Stimulated activated naive CD4-positive, alpha-beta T cell treated with Interleukin-2 at 50 U/mL for 16 hours (primary cell): ENCODE data around the gene ARHGAP26.

Experiments used
- DNase-seq: peaks from one replicate; lab custom pipeline; 2025; lab: John Stamatoyannopoulos, UW

The ARHGAP26 gene

GRCh38 chr5:142814122-142814521 lies 43.9 kb downstream of the ARHGAP26 start:
- DNase-seq: no peak

DNA sequence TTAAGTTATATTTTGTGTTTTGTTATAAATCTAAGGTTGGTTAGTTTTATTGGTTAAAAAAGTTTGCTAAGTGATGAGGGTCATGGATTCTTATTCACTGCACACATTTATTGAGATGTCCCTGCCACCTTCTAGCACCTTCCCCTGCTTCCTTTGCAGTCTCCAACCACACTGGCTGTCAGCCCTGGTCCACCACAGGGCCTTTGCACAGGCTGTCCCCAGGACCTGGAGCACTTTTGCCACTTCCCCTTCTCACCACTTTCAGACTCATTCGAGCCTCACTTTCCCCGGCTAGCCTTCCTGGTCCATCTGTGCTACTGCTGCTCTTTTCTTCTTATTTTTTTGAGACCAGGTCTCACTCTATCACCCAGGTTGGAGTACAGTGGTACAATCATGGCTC lies 45.3 kb downstream of the ARHGAP26 start:
- DNase-seq: no peak

- DNase-seq: no peak
Measured at GRCh38 chr5:142816531-142817430, 46.6 kb downstream of the ARHGAP26 start.

DNA sequence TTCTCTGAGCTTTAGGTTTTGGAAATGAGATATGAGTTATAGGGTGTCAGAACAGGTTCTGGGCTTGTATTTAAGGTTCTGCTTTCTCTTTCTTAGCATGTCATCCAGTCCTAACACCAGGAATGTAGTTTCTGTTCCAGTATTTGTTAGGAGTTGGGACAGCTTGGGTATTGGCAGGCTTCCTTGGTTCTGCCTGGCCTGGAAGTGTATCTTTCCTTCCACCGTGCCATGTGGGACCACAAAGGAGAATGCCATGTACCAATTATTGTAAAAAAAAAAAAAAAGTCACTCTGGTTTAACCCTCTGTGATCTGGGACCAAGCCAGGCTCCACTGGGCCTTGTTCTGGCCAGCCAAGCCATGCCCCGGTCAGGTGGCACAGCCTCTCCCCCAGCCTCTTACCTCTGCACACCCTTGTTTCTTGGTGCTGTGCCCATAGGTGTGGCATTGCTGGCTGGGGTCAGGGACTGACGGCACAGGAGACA lies 47.8 kb downstream of the ARHGAP26 start:
- no peak for DNase-seq

GRCh38 chr5:142819292-142819691 lies 49.1 kb downstream of the ARHGAP26 start:
- no peak for DNase-seq

DNA sequence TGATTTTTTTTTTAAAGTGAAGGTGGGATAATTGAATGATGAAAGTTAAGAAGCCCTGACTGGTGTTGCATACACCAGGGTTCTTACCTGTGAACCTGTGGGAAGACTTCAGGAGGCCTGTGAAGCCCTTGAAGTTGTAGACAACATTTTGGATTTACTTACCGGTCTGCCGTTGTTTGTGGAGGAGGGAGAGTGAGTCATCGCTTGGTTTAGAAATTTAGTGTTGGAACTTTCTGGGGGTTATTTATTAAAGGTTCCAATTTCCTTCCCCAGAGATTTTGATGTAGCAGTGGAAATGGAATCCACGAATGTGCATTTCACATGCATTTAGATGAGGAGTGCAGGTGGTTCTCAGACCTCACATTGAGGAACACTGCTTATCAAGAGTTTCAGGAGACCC lies 49.6 kb downstream of the ARHGAP26 start:
- no peak for DNase-seq

DNA sequence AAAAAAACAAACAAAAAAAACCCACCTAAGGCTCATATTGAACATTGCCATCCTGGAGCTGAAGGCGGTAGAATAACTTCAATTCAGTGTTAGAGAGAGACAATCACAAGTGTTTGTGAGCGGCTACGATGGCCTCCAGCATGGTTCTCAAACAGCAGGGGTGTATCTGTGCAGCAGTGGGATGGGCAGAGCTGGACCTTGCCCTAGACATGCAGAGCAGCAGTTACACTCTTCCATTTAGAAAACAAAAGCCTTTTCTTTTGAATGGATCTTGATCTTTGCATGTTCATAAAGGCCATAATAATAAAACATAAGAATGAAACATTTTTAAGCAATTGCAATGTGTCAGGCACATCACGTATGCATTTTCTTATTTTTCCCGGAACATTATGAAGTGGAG lies 50.3 kb downstream of the ARHGAP26 start:
- no peak for DNase-seq

- no peak for DNase-seq
Measured at GRCh38 chr5:142821034-142821732, 51.0 kb downstream of the ARHGAP26 start.

- no peak for DNase-seq
Measured at GRCh38 chr5:142821733-142822487, 51.7 kb downstream of the ARHGAP26 start.

GRCh38 chr5:142823126-142823525 lies 52.9 kb downstream of the ARHGAP26 start:
- no peak for DNase-seq

- no peak for DNase-seq
Measured at GRCh38 chr5:142823806-142824205, 53.6 kb downstream of the ARHGAP26 start.

DNA sequence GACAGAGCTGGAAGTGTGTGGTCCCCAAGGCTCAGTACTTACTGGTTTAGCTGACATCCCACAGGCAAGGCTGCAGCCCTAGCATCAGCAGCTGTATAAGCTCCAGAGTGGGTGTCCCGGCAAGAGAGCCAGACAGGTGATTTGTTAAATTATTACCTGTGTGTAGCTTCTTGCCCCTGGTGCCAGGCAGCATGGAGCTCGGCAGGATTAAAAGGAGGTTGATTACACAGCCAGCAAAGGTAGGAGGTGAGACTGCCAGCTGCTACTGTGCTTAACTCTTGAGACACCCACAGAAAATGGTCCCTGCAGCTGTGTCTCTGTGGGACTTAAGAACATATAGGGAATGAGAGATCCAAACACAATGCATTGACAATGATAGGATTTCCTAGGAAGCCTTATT lies 54.2 kb downstream of the ARHGAP26 start:
- DNase-seq: no peak

DNA sequence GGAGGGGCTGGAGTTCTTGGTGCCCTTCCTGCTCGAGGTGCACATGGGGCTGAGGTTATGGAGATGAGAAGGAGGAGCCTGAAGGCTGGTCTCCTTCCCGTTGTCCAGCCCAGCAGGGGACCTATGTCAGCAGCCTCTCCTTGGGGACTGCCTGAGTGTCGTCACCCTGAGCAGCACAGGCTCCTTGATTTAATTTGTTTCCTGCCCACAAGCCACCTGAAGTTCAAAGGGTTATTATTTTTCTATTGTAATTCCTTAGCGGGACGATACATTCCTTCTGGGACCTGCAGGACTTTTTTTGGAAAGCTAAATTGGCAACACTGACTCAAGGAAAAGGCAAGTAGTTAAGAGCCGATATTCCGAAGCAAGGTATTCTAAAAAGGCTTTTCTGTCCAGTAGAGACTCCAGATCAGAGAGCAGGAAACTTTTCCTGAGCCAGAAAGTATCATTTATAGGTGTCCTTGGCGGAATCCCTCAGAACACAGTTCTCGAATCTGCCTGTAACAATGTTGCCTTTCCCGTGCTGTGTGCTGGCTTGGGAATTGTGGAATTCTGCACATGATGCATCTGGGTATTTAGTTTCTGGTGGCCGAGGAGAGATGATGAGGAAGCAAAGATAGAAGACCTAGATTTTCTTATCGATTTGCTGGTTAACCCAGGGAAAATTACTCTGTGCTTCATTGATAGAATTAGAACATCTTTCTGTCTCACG lies 55.4 kb downstream of the ARHGAP26 start:
- DNase-seq: no peak

DNA sequence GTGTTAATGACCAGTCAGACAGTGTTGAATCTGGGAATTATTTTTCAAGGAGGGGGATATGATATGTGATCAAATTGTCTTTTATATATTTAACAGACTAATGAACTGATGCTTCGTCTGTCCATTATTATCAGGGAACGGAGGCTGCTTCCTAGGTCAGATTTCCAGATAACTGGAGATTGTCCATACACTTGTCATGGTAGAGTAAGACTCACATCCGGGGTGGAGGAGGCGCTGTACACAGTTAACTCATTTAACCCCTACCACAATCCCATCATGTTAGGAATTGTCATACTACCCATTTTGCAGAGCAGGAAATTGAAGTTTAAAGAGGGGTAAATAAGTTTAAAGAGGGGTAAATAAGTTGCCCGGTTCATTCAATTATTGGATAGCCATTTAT lies 55.9 kb downstream of the ARHGAP26 start:
- no peak for DNase-seq

- DNase-seq: no peak
Measured at GRCh38 chr5:142826741-142827492, 56.7 kb downstream of the ARHGAP26 start.

DNA sequence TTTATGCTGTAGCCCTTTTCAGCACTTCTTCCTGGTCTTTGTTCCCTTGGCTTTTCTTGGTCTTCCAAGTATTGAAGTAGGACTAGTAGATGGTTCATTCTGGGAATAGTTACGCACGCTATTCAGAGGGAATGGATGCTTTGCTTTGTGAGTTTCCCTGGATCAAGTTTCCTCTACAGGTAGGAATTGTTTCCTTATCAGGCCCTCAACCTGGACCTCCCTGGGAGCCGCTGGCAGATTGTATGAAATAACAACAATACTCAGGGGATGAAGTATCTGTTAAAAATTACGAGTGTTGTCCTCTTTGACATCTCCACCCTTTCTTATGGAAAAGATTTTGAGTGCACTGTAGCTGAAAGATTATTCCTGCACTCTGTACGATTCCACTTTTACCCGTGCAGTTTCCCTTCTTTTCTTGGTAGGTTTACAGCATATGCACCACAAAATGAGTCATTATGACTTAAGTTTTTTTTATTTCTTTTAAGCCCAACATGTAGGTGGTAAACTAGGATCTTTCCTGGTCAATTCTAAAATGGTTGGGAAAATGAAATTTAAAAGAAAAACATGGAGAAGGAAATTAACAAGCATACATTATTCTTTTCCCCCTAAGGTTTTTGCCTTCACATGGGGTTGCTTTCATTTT lies 57.9 kb downstream of the ARHGAP26 start:
- no peak for DNase-seq

DNA sequence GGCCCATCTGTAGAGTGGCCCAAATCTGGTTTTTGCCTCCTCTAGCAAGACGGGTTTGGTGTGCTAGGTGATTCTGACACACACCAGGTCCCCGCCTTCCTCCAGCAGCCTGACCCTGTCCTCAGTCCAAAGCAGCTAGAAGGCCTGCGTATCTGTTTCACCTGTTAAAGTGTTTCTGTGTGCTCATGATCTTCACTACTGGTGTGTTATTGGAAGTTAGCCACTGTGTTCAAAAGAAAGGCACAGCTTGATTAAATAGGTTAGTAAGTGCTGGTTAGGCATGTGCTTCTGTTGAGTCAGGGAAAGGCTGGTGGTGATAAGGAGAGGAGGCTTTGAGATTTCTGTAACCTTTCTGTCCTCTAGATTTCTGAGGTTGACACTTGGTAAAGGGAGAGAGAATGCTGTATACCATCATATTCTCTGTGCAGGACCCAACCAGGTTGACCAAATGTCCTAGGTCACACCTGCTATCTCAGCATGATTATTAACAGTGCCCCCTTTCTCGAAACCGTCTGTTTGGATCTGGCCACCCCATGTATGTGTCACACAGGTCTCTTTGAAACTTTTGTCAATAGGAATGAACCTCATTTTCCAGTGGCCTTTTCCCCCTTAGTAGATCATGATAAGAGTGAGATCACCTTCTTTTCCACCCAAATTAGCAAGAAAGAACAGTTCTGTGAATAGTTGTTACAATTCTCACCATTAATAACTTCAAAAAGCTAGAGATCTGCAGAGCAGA lies 58.8 kb downstream of the ARHGAP26 start:
- DNase-seq: no peak

- DNase-seq: no peak
Measured at GRCh38 chr5:142829801-142830220, 59.6 kb downstream of the ARHGAP26 start.

GRCh38 chr5:142830241-142831008 lies 60.2 kb downstream of the ARHGAP26 start:
- DNase-seq: no peak
